NCI-H1105 treated with DMSO at 0.1 percent for 48 hours (cell line): ENCODE data around the gene SNRPB2.

Source experiments
- DNase-seq: peaks from one replicate; lab custom pipeline; 2025; lab: John Stamatoyannopoulos, UW

Gene SNRPB2

GRCh38 chr20:16729565-16730460 lies at the start of gene SNRPB2:
SNRPB2 (plus strand) TSS chr20:16730026; CDS start chr20:16731703, 1,677 bp downstream.
- DNase-seq = peak; percentile 91

GRCh38 chr20:16684416-16684815 lies 45.4 kb upstream of the SNRPB2 start:
- no peak for DNase-seq

- DNase-seq = no peak
Measured at GRCh38 chr20:16689906-16690305, 39.9 kb upstream of the SNRPB2 start.

GRCh38 chr20:16691381-16691780 lies 38.4 kb upstream of the SNRPB2 start:
- no peak for DNase-seq

GRCh38 chr20:16692009-16692408 lies 37.8 kb upstream of the SNRPB2 start:
- no peak for DNase-seq

GRCh38 chr20:16692442-16692841 lies 37.4 kb upstream of the SNRPB2 start:
- peak; percentile 40 for DNase-seq

GRCh38 chr20:16693278-16693677 lies 36.5 kb upstream of the SNRPB2 start:
- no peak for DNase-seq

GRCh38 chr20:16694161-16694560 lies 35.7 kb upstream of the SNRPB2 start:
- no peak for DNase-seq

GRCh38 chr20:16695628-16696027 lies 34.2 kb upstream of the SNRPB2 start:
- DNase-seq = no peak

- DNase-seq = no peak
Measured at GRCh38 chr20:16699293-16699692, 30.5 kb upstream of the SNRPB2 start.

- no peak for DNase-seq
Measured at GRCh38 chr20:16701296-16701695, 28.5 kb upstream of the SNRPB2 start.

GRCh38 chr20:16703570-16703969 lies 26.3 kb upstream of the SNRPB2 start:
- peak; percentile 28 for DNase-seq

GRCh38 chr20:16707674-16708073 lies 22.2 kb upstream of the SNRPB2 start:
- DNase-seq = no peak

- DNase-seq = peak; percentile 85
Measured at GRCh38 chr20:16708602-16709001, 21.2 kb upstream of the SNRPB2 start.

GRCh38 chr20:16709017-16709416 lies 20.8 kb upstream of the SNRPB2 start:
- DNase-seq = no peak

GRCh38 chr20:16710781-16711180 lies 19.0 kb upstream of the SNRPB2 start:
- DNase-seq = no peak

GRCh38 chr20:16711661-16712258 lies 18.1 kb upstream of the SNRPB2 start:
- no peak for DNase-seq

GRCh38 chr20:16712511-16712947 lies 17.3 kb upstream of the SNRPB2 start:
- no peak for DNase-seq

- no peak for DNase-seq
Measured at GRCh38 chr20:16713066-16713465, 16.8 kb upstream of the SNRPB2 start.

GRCh38 chr20:16714242-16714641 lies 15.6 kb upstream of the SNRPB2 start:
- no peak for DNase-seq

GRCh38 chr20:16714751-16715150 lies 15.1 kb upstream of the SNRPB2 start:
- no peak for DNase-seq

GRCh38 chr20:16719421-16719820 lies 10.4 kb upstream of the SNRPB2 start:
- no peak for DNase-seq

- DNase-seq = no peak
Measured at GRCh38 chr20:16729080-16729479, 746 bp upstream of the SNRPB2 start.
